ENCODE results near the gene CTSZ.
"Not testable (repeated sequence)": the region's sequence is repeated elsewhere in the genome, so short reads cannot be mapped to it uniquely, and the experiment has no call there.

CTSZ gene

GRCh38 chr20:58976061-58976730 lies 30.9 kb downstream of the CTSZ start:
- DNase-seq, result no peak

- no peak for DNase-seq
Observed at GRCh38 chr20:58975353-58975752, 31.7 kb downstream of the CTSZ start.

GRCh38 chr20:58973866-58974265 lies 33.2 kb downstream of the CTSZ start:
- DNase-seq, result no peak

GRCh38 chr20:58973179-58973578 lies 33.9 kb downstream of the CTSZ start:
- no peak for DNase-seq

GRCh38 chr20:58971429-58971828 lies 35.6 kb downstream of the CTSZ start:
- no peak for DNase-seq

- no peak for DNase-seq
Observed at GRCh38 chr20:58970146-58970545, 36.9 kb downstream of the CTSZ start.

GRCh38 chr20:58969439-58969838 lies 37.6 kb downstream of the CTSZ start:
- DNase-seq, result no peak

- DNase-seq, result no peak
Observed at GRCh38 chr20:58967652-58968429, 39.2 kb downstream of the CTSZ start.

GRCh38 chr20:58965270-58966064 lies 41.6 kb downstream of the CTSZ start:
- DNase-seq, result no peak

- not testable (repeated sequence) for DNase-seq
Observed at GRCh38 chr20:58963922-58964321, 43.1 kb downstream of the CTSZ start.

GRCh38 chr20:58963060-58963584 lies 43.9 kb downstream of the CTSZ start:
- DNase-seq, result no peak

GRCh38 chr20:58959652-58960051 lies 47.4 kb downstream of the CTSZ start:
- DNase-seq, result no peak

- no peak for DNase-seq
Observed at GRCh38 chr20:58956078-58956477, 51.0 kb downstream of the CTSZ start.

GRCh38 chr20:58953050-58953449 lies 54.0 kb downstream of the CTSZ start:
- no peak for DNase-seq

GRCh38 chr20:58950603-58951002 lies 56.5 kb downstream of the CTSZ start:
- DNase-seq, result no peak

GRCh38 chr20:58947797-58948388 lies 59.2 kb downstream of the CTSZ start:
- DNase-seq, result not testable (repeated sequence)

GRCh38 chr20:58945965-58946631 lies 61.0 kb downstream of the CTSZ start:
- no peak for DNase-seq
